ENCODE measurements around the gene CLASRP. TPM values are rescaled to one million over a fixed set of nuclear protein-coding genes. Genes with fewer than 3 reads are reported as not detected.
A peak's percentile ranks its signal among the peaks of the same experiment; 100 is the strongest.

Gene CLASRP
- total and polyA plus RNA-seq, 2 of the 8 experiments (the other 6 are each of a cell fraction or from before 2014, with no cell fraction given), result 22.3 to 71.7 TPM

GRCh38 chr19:45092747-45093678, 54.2 kb downstream of the CLASRP start, which contains the start of gene PPP1R37:
Gene PPP1R37 (plus strand): TSS chr19:45093179. CDS start chr19:45093326, 147 bp downstream.
- peak within 1 kb of the TSS; percentile 99 for H3K18ac ChIP-seq (ENCODE audit: extremely low read depth, low read length)
- peaks cover 6 to 25% (median 12%) of the 10 kb centered on the region in 4 experiments for H3K4me1 ChIP-seq (replicated peaks in 1 of 4; ENCODE audit: control insufficient read depth in 3 of 4, insufficient read depth in 4 of 4, low read length in 3 of 4)
- peak within 1 kb of the TSS; percentile 100 for H2BK12ac ChIP-seq (ENCODE audit: low read depth, low read length)
- 0 out of 2 replicates have a peak within 1 kb of the TSS, but pooled peaks have one; percentile 95 for H2BK15ac ChIP-seq (ENCODE audit: low read length)
- DNase-seq (ENCODE audit: low read depth in 1 of 2, low spot score in 2 of 2) (peak; percentile 89 to 90), FAIRE-seq (peak; percentile 88)
- H4K20me1 ChIP-seq (replicated peaks in 1 of 2; ENCODE audit: control insufficient read depth in 1 of 2, insufficient read depth in 2 of 2, low read length in 2 of 2), result peaks cover 24 to 37% of the 10 kb centered on the region in 2 experiments
- peak within 1 kb of the TSS; percentile 98 for H3K27ac ChIP-seq (ENCODE audit: low read depth, low read length)
- ChIA-PET POLR2A (ENCODE audit: partially characterized antibody) (interaction anchor here (0.6 to 6.1 kb wide), 38 partner anchors 9 to 247 kb away, joined by 3 to 230 read pairs (median 5); partner anchors contain the start of genes APOE, BLOC1S3, CLPTM1 and GEMIN7), CTCF (ENCODE audit: partially characterized antibody) (interaction anchor here (0.9 to 5.3 kb wide), 11 partner anchors 9 to 58 kb away, joined by 3 to 39 read pairs (median 4); partner anchors contain the start of gene GEMIN7)
- H3K36me3 ChIP-seq (ENCODE audit: control insufficient read depth in 2 of 4, insufficient read depth in 4 of 4, low read length in 3 of 4), result peaks cover 4 to 16% (median 5%) of the 10 kb centered on the region in 4 experiments; a peak in 5 of 8 replicates
- no peak within 1 kb of the TSS for H3K23ac ChIP-seq (ENCODE audit: insufficient read length)
- peak within 1 kb of the TSS; percentile 90; the same call in 1 of the 2 replicates for H2AK5ac ChIP-seq (ENCODE audit: low read depth, low read length)
- no peaks in the 10 kb centered on the region for H3K27me3 ChIP-seq (replicated peaks in 1 of 4; ENCODE audit: control insufficient read depth in 3 of 4, extremely low read depth in 1 of 4, insufficient read depth in 3 of 4, low read length in 3 of 4)
- H3K9ac ChIP-seq (replicated peaks in 1 of 4; ENCODE audit: extremely low read depth in 1 of 4, low read depth in 3 of 4, low read length in 3 of 4), result peak within 1 kb of the TSS; percentile 89 to 100 (median 98)
- H3K9me3 ChIP-seq (ENCODE audit: insufficient read depth in 2 of 2, low read depth in 1 of 2, low read length in 1 of 2), result no peaks in the 10 kb centered on the region
- H3K79me2 ChIP-seq (ENCODE audit: control insufficient read depth in 1 of 2, insufficient read depth in 2 of 2, low read length in 2 of 2), result peaks cover 31 to 54% of the 10 kb centered on the region in 2 experiments
- WGBS, 2 experiments (ENCODE audit: extremely low coverage in 1 of 2, insufficient coverage in 1 of 2, insufficient read length in 1 of 2, insufficient replicate concordance in 2 of 2, low coverage in 1 of 2, low lambda C conversion rate in 2 of 2, missing lambda C conversion rate in 1 of 2), result 2% methylated on average over 66 of the region's 103 CpGs; no CpG with 5 or more reads in 1 of the 2 experiments
- H3K23me2 ChIP-seq (ENCODE audit: low read depth, low read length), result peaks cover 16% of the 10 kb centered on the region
- no peak within 1 kb of the TSS for H3K14ac ChIP-seq (ENCODE audit: insufficient read length)
- peak within 1 kb of the TSS; percentile 99 for H4K91ac ChIP-seq (replicated peaks; ENCODE audit: insufficient read length, low read length)
- peak within 1 kb of the TSS; percentile 36 for H3K4ac ChIP-seq (replicated peaks; ENCODE audit: insufficient read length, low read depth, low read length)
- peaks cover 31% of the 10 kb centered on the region for H3K79me1 ChIP-seq (ENCODE audit: low read depth, low read length)
- no peak within 1 kb of the TSS for H2BK20ac ChIP-seq (ENCODE audit: low read length)
- H3K4me2 ChIP-seq (ENCODE audit: insufficient read depth in 1 of 2, low read depth in 2 of 2, low read length in 2 of 2), result peak within 1 kb of the TSS; percentile 94 to 98
- H2AFZ ChIP-seq (ENCODE audit: low read length), result no peak within 1 kb of the TSS
- H3K4me3 ChIP-seq (ENCODE audit: extremely low read depth in 1 of 4, insufficient read depth in 2 of 4, low read depth in 3 of 4, low read length in 4 of 4), result peak within 1 kb of the TSS; percentile 73 to 97 (median 86)
- peak within 1 kb of the TSS; percentile 98 for H3K56ac ChIP-seq (replicated peaks; ENCODE audit: insufficient read length, low read depth, low read length)
- peak within 1 kb of the TSS; percentile 96 for H4K5ac ChIP-seq (ENCODE audit: insufficient read length, low read depth, low read length)
- H2BK5ac ChIP-seq (ENCODE audit: low read depth, low read length), result peak within 1 kb of the TSS; percentile 100
- peak within 1 kb of the TSS; percentile 98 for H4K8ac ChIP-seq (ENCODE audit: extremely low read depth, insufficient read depth, low read length)
- peak within 1 kb of the TSS; percentile 91 for H2BK120ac ChIP-seq (replicated peaks; ENCODE audit: low read depth, low read length)
- no peak for TF ChIP-seq CHD1 (IDR thresholded peaks at IDR 0.05; ENCODE audit: low read depth, low read length)
- TF ChIP-seq TBP (IDR thresholded peaks at IDR 0.05; ENCODE audit: low read depth, low read length), result no peak; the same call in none of the 2 replicates
- no peak for TF ChIP-seq EZH2 (IDR thresholded peaks at IDR 0.05; ENCODE audit: low read depth, low read length, severe bottlenecking)
- no peak for TF ChIP-seq SP2 (IDR thresholded peaks at IDR 0.05; ENCODE audit: low read length)
- no peak for TF ChIP-seq ATF3 (IDR thresholded peaks at IDR 0.05; ENCODE audit: insufficient read depth, low read depth, low read length)
- no peak; a peak in 1 of 3 replicates for TF ChIP-seq POLR2A (IDR thresholded peaks at IDR 0.05; ENCODE audit: control extremely low read depth in 1 of 2, low read depth in 2 of 2, low read length in 2 of 2)
- TF ChIP-seq BACH1 (IDR thresholded peaks at IDR 0.05; ENCODE audit: low read length), result no peak
- TF ChIP-seq KDM4A (IDR thresholded peaks at IDR 0.05; ENCODE audit: low read depth, low read length, severe bottlenecking), result peak; percentile 68
- 0 out of 2 replicates have a peak, but pooled peaks have one; percentile 16 for TF ChIP-seq YY1 (IDR thresholded peaks at IDR 0.05; ENCODE audit: low read depth, low read length)
- no peak for TF ChIP-seq CTBP2 (IDR thresholded peaks at IDR 0.05; ENCODE audit: borderline replicate concordance, insufficient read depth, insufficient read length, low read length)

Data from H1 (cell line).